Frontal cortex (tissue), 4 donors: Measurements from ENCODE around the gene ANKS1B. TPM values are rescaled to one million over a fixed set of nuclear protein-coding genes. Genes with fewer than 3 reads are reported as not detected.
A peak's percentile ranks its signal among the peaks of the same experiment; 100 is the strongest.
"Not testable (repeated sequence)": the region's sequence is repeated elsewhere in the genome, so short reads cannot be mapped to it uniquely, and the experiment has no call there.

ENCODE experiments used
- DNase-seq, 2 donors: peaks; one replicate each; pipeline ENCODE4 v3.0.0; 2012; ENCODE audit warnings: low spot score in 2 of 2
- FAIRE-seq: peaks from 2 replicates; lab custom pipeline; 2012; peaks lifted over from hg19 to GRCh38; lab: Jason Lieb, UNC
- total RNA-seq: library from RNA; depleted of rRNA; stranded (reverse); fragments of >200 nt; gene quantifications from one replicate; pipeline ENCODE4 v1.2.3, GENCODE V29; 2014
- donor health status: control.
- donor health status: control.
- donor health status: control.

ANKS1B gene
- total RNA-seq, 1 donor from 2014 or later: 329 TPM

- DNase-seq (no peak), FAIRE-seq (no peak)
Observed at GRCh38 chr12:99772274-99772673, 212.5 kb downstream of the ANKS1B start.

GRCh38 chr12:99771659-99772058, 213.1 kb downstream of the ANKS1B start:
- DNase-seq (no peak), FAIRE-seq (no peak)

GRCh38 chr12:99769396-99769980, 215.2 kb downstream of the ANKS1B start:
- FAIRE-seq (no peak), DNase-seq (no peak)

- no peak for FAIRE-seq
- no peak for DNase-seq
Observed at GRCh38 chr12:99768758-99769157, 216.0 kb downstream of the ANKS1B start.

- DNase-seq: no peak
- peak; percentile 98 for FAIRE-seq
Observed at GRCh38 chr12:99767809-99768208, 216.9 kb downstream of the ANKS1B start.

GRCh38 chr12:99766408-99766807, 218.3 kb downstream of the ANKS1B start:
- FAIRE-seq (no peak), DNase-seq (no peak)

- DNase-seq (no peak), FAIRE-seq (no peak)
Observed at GRCh38 chr12:99765469-99766114, 219.1 kb downstream of the ANKS1B start.

- no peak for FAIRE-seq
- no peak for DNase-seq
Observed at GRCh38 chr12:99759444-99759843, 225.3 kb downstream of the ANKS1B start.

GRCh38 chr12:99758997-99759396, 225.7 kb downstream of the ANKS1B start:
- FAIRE-seq (no peak), DNase-seq (no peak)

- FAIRE-seq (no peak), DNase-seq (no peak)
Observed at GRCh38 chr12:99752740-99753139, 232.0 kb downstream of the ANKS1B start.

- DNase-seq: no peak
- FAIRE-seq: no peak
Observed at GRCh38 chr12:99746538-99746937, 238.2 kb downstream of the ANKS1B start.

GRCh38 chr12:99745895-99746294, 238.8 kb downstream of the ANKS1B start:
- DNase-seq (no peak), FAIRE-seq (no peak)

- FAIRE-seq: no peak
- no peak for DNase-seq
Observed at GRCh38 chr12:99745121-99745520, 239.6 kb downstream of the ANKS1B start.

- FAIRE-seq (no peak), DNase-seq (no peak)
Observed at GRCh38 chr12:99736760-99737269, 247.9 kb downstream of the ANKS1B start.

GRCh38 chr12:99732131-99732530, 252.6 kb downstream of the ANKS1B start:
- FAIRE-seq: no peak
- DNase-seq: no peak

- FAIRE-seq: no peak
- no peak for DNase-seq
Observed at GRCh38 chr12:99722690-99723486, 261.8 kb downstream of the ANKS1B start.

GRCh38 chr12:99721715-99722275, 262.9 kb downstream of the ANKS1B start:
- no peak for DNase-seq
- no peak for FAIRE-seq

GRCh38 chr12:99720083-99720465, 264.7 kb downstream of the ANKS1B start:
- FAIRE-seq, DNase-seq: not testable (repeated sequence)

GRCh38 chr12:99719411-99720082, 265.2 kb downstream of the ANKS1B start:
- DNase-seq, FAIRE-seq: not testable (repeated sequence)
